HG03064 (cell line): ENCODE results near the gene ELOVL3.
"Not testable (repeated sequence)": the region's sequence is repeated elsewhere in the genome, so short reads cannot be mapped to it uniquely, and the experiment has no call there.

ENCODE experiments used
- ATAC-seq: cut with Tn5 transposase; IDR thresholded peaks from one replicate; pipeline ENCODE4 v1.9.1; 2021; ENCODE audit warnings: low read depth; ENCODE audit not compliant: unreplicated experiment

Gene ELOVL3

GRCh38 chr10:102225646-102226541 lies at the start of gene ELOVL3:
TSS of gene ELOVL3 (plus strand) at chr10:102226299. CDS start at chr10:102226549, 250 bp downstream.
- no peak for ATAC-seq

- ATAC-seq = no peak
Observed at GRCh38 chr10:102184606-102185005, 41.5 kb upstream of the ELOVL3 start.

- no peak for ATAC-seq
Observed at GRCh38 chr10:102185272-102185671, 40.8 kb upstream of the ELOVL3 start.

GRCh38 chr10:102185811-102186527 lies 40.1 kb upstream of the ELOVL3 start:
- ATAC-seq = no peak

- ATAC-seq = no peak
Observed at GRCh38 chr10:102188298-102188940, 37.7 kb upstream of the ELOVL3 start.

- not testable (repeated sequence) for ATAC-seq
Observed at GRCh38 chr10:102188941-102189898, 36.9 kb upstream of the ELOVL3 start.

GRCh38 chr10:102191956-102192355 lies 34.1 kb upstream of the ELOVL3 start:
- no peak for ATAC-seq

- no peak for ATAC-seq
Observed at GRCh38 chr10:102195296-102195870, 30.7 kb upstream of the ELOVL3 start.

- ATAC-seq = no peak
Observed at GRCh38 chr10:102196893-102197292, 29.2 kb upstream of the ELOVL3 start.

GRCh38 chr10:102198027-102198426 lies 28.1 kb upstream of the ELOVL3 start:
- no peak for ATAC-seq

- ATAC-seq = no peak
Observed at GRCh38 chr10:102200751-102201640, 25.1 kb upstream of the ELOVL3 start.

- no peak for ATAC-seq
Observed at GRCh38 chr10:102202386-102202785, 23.7 kb upstream of the ELOVL3 start.

- ATAC-seq = no peak
Observed at GRCh38 chr10:102208311-102209035, 17.6 kb upstream of the ELOVL3 start.

- ATAC-seq = no peak
Observed at GRCh38 chr10:102211615-102212299, 14.3 kb upstream of the ELOVL3 start.

GRCh38 chr10:102213599-102213998 lies 12.5 kb upstream of the ELOVL3 start:
- ATAC-seq = not testable (repeated sequence)

GRCh38 chr10:102219370-102219769 lies 6.7 kb upstream of the ELOVL3 start:
- ATAC-seq = no peak

GRCh38 chr10:102220612-102221011 lies 5.5 kb upstream of the ELOVL3 start:
- ATAC-seq = no peak
